ENCODE results near the gene C11orf21.

DNA sequence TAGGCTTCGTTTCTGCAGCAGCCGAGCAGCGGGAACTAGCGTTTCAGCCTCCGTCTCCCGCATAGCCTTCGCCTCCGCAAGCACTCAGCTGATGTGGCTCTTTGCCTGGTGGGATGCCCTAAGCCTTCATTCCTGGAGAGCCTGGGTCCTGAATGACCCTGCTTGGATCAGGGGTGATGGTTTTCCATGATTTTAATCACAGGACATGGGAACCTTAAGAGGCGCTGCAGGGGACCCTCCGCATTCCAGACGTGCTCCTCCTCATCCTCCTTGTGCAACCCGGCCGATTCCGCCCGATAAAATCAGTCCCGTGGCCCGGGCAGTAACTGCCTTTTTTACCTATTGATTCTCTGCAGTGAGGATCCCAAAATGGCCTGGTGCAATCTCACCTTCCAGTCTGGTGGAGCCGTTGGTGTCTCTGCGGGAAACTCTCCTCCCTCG, 8.2 kb downstream of the C11orf21 start:
- TF ChIP-seq POLR2A (IDR thresholded peaks at IDR 0.05): no peak
- no peak for TF ChIP-seq CTCF (IDR thresholded peaks at IDR 0.05)
